ENCODE results near the gene CLTRN.
"Not testable (repeated sequence)": the region's sequence is repeated elsewhere in the genome, so short reads cannot be mapped to it uniquely, and the experiment has no call there.

CLTRN gene

DNA sequence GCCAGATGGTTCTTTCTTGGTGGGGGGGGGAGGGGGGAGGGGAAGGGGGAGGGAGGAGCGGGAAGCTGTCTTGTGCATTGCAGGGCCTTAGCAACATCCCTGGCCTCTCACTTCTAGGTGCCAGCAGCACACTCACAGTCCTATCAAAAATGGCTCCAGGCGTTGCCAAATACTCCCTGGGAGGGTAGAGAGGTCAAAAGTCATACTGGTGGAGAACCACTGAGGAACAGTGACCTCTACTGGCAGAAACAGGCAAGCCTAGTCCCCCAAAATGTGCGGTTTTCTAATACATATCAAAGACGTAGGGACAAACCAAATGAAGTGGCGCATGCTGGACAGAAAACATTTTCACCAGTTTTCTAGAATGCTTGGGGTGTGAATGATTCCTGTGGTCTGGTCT, 17.1 kb downstream of the CLTRN start:
- DNase-seq (ENCODE audit: low read depth in 2 of 2), result not testable (repeated sequence)

DNA sequence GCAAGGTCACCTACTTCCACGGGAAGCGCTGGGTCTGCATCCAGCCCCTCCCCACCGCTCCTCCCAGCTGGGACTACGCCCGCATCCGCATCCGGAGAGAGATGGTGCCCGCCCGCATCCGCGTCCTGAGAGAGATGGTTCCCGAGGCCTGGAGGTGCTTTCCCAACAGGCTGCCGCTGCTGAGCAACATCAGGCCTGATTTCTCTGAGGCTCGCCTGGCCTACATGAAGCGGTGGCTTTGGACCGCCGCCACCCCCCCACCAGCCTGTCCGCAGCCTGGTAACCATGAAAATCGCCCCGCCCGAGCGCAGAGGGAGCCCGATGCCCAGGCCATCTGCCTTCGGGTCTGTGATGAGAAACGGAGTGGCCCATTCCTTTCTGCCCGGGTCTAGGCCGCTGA, 18.1 kb downstream of the CLTRN start:
- no peak for DNase-seq (ENCODE audit: low read depth in 2 of 2)

- DNase-seq (ENCODE audit: low read depth in 2 of 2), result no peak
Observed at GRCh38 chrX:15646031-15646430, 18.6 kb downstream of the CLTRN start.

GRCh38 chrX:15645266-15645665, 19.3 kb downstream of the CLTRN start:
- no peak for DNase-seq (ENCODE audit: low read depth in 2 of 2)

DNA sequence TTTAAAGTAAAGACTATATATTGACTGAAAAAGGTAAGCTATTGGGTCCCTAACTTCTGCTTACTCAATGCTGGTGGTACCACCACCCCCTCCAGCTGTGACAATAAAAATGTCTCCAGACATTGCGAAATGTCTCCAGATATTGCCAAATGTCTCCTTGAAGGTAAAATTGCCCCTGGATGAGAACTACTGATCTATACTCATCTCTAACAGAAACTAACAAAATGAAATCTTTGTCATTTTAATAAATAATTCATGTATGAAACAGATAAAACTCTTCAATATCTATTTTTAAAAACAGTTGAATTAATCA, 20.1 kb downstream of the CLTRN start:
- no peak for DNase-seq (ENCODE audit: low read depth in 2 of 2)

DNA sequence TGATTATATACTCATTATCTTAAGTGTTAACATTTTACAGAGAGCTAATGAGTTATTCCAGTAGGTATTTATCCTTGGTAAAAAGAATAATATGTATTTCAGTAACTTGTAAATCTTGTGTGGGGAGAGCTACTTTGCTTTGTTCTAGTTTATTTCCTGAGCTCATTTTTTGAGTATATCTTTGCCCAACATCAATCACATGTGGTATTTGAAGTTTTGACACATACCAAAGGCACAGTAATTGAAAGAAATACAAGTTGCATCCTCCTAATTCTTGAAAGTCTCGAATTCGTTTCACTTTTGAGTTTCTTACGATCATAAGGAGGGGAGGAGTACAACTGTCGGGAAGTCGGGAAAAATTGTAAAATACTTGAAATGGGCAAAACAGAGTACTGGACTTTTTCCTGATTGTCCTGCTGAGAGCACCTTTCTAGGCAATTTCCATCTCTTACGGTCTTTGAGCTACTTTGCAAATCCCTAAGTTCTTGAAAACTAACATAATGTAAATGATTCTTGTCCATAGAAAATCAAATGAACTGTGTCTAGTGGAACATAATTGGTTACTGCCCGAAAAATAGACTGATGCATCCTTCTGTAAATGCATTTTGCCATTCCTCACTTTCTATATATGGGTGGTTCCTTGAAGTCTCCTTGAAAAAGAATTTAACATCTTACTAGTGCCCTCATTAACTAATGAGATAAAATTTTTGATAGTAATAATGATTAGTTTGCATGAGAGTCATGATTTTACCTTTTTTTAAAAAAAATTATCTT, 20.6 kb downstream of the CLTRN start:
- no peak for DNase-seq (ENCODE audit: low read depth in 2 of 2)

DNA sequence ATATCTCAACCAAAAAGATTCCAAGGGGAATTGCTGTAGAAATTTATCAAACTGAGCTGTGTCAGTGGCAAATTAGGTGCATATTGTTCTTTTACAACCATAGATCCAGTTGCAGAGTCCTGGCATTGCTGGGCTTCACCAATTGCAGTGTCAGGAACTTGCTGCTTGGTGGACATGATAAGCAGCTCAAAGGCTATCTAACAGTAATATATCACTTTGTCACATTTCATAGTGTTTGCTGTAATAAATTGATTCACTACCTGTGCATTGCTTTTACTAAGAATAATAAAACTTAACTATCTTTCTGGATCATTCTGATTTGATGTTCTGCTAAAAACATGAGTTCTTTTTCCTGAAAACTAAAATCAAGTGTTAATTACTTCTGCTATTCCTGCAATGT, 33.0 kb downstream of the CLTRN start:
- DNase-seq (ENCODE audit: low read depth in 2 of 2), result no peak

DNA sequence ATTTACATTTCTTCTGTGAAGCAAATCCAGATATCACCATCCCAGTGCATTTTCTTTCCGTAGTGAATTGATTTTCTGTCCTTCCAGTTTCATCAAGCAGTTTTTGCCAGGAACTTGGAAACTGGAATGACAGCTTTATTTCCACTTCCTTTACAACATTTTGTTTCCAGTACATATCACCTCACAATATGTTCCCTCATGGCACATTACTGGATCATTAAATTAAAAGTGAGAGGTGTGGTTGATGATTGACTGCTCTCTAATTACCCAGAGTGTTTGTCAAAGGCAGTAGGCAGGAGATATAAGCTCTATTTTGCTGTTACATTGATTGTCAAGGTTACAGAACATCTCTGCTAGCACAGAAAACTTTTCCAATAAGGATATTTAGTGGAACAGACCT, 41.6 kb downstream of the CLTRN start:
- DNase-seq (ENCODE audit: low read depth in 2 of 2), result no peak

DNA sequence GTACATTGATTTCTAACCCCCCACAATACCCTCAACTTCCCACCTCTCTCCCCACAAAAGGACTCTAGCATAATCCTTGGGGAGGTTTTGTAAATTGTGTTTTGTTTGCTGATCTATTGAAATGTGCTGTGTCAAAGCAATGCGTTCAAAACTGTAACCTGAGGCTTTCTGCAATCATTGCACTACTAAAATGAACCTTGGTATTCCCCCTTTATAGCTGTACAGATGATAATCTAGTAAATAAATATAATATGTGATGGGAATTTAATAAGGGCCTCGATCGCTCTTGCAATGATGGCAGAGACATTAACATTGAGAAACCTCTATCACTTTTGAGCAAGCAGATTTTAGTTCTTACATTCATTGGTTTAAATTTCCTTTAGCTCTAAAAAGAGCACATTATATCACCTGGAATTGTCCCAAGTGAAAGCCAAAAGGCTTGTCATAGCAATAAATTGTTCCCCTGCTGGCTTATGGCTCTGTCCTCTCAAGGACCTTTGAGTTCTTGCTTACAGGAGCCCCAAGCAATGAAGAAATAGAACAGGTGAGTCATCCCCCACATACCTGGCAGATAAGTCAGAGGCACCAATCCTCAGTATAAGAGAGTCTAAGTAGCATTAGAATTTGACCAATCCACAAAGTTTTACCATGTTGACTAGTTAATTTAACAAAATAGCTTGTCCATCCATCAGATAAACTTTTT, 45.4 kb downstream of the CLTRN start:
- DNase-seq (ENCODE audit: low read depth in 2 of 2), result no peak

DNA sequence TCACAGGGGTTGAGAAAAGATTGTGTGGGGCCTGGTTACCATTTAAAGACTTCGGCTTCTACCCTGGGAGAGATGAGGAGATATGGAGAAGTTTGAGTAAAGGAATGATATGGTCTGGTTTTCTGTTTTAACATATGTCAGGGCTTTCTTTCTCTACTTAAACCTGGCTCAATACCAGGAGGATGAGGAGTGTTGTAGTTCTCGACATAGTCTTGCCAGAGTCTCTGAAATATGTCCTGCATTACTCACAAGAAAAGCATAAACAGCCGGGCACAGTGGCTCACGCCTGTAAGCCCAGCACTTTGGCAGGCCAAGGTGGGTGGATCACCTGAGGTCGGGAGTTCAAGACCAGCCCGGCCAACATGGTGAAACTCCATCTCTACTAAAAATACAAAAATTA, 47.5 kb downstream of the CLTRN start:
- DNase-seq (ENCODE audit: low read depth in 2 of 2), result no peak

- no peak for DNase-seq (ENCODE audit: low read depth in 2 of 2)
Observed at GRCh38 chrX:15616531-15616930, 48.1 kb downstream of the CLTRN start.

DNA sequence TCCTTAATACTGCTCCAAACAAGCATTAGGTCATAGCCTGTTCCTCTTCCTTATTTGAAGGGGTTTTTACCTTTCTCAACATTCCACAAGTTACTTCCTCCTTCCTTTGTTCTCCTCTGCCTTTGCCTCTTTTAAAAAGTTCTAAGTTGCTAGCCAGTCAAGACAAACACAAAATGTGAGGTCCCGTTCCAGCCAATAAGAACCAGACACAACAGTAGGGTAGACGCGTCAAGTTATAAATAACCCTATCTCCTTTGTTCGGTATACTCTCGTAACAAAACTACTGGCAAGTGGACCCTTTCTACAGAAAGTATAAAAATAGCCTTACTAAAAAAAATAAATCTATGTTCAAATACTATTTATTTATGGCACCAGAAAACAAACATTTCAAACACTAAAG, 57.5 kb downstream of the CLTRN start:
- no peak for DNase-seq (ENCODE audit: low read depth in 2 of 2)

DNA sequence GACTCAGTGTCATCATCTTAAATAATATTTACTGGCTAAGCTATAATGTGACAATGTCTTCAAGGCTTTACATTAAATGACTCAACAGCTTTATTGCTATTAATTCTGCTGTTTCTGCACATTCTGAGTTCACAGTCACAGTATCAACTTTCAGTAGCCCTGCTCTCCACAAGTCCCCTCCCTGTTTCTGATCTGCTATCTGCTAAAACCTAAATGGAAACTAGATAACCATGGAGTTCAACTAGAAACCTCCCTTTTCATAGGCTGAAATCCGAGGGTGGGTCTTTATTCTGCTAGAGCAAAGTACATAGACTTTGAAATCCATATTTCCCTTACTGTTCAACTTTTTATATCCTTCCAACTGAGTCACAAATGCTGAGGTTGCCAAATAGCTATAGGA, 58.5 kb downstream of the CLTRN start:
- DNase-seq (ENCODE audit: low read depth in 2 of 2), result no peak

- DNase-seq (ENCODE audit: low read depth in 2 of 2), result no peak
Observed at GRCh38 chrX:15605226-15605625, 59.4 kb downstream of the CLTRN start.

DNA sequence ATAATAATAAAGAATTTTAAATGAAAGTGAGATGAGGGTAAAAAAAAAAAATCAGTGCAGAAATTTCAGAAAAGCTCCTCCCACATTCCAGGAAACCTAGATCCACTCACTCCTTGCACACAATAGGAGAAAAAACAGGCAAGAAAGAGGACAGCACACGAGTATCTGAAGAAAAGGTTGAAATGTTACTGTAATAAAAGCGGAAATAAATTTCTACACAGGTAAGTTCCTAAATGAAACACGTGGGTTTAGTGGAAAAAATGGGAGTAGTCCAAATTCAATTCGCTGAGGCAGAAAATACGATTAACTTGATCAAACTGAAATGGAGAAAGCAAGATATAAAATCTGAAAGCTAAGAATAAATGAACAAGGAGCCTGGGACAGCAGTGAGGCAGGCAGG, 61.8 kb downstream of the CLTRN start:
- no peak for DNase-seq (ENCODE audit: low read depth in 2 of 2)

DNA sequence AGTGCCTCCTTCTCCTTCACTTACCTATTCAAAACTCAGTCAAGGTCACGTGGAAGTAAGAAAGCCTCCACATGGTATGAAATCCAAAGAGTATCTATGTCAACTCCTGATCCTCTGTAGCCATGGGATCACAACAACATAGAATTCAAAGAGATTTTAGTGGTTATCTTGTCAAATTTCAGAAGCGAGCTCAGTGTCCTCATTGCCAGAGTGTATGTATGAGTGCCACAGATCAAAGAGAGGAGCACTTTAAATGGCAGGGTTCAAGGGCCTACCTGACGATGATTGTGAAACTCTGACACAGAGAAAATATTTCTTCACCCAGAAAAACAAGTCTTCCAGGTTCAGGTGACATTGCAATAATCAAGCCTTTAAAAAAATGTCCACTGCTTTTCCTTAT, 62.7 kb downstream of the CLTRN start:
- no peak for DNase-seq (ENCODE audit: low read depth in 2 of 2)

GRCh38 chrX:15600745-15601144, 63.9 kb downstream of the CLTRN start, which contains the start of gene ACE2:
Gene ACE2, minus strand, starts transcription at chrX:15600960. Its CDS starts 49 bp downstream, at chrX:15600911.
- no peak for DNase-seq (ENCODE audit: low read depth in 2 of 2)

DNA sequence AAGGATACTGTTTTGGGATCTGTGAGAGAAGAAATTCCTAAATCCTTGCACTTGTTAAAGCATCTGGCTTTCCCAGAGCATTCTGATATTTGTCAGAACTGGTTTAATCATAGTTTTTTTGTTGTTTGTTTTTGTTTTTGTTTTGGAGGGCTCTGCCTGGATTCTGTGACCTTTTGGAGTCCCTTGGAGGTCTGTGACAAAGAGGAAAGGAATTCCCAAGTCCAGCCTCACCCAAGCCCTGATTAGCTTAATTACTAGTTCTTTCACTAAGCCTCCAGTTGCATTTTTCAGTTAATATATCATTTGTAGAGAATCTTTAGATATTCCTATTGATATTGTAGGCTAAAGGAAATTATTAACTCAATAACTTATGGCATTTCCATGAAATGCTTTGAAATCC, 64.6 kb downstream of the CLTRN start:
- no peak for DNase-seq (ENCODE audit: low read depth in 2 of 2)

GRCh38 chrX:15599461-15599860, 65.1 kb downstream of the CLTRN start:
- no peak for DNase-seq (ENCODE audit: low read depth in 2 of 2)

GRCh38 chrX:15598026-15598425, 66.6 kb downstream of the CLTRN start:
- DNase-seq (ENCODE audit: low read depth in 2 of 2), result no peak

- DNase-seq (ENCODE audit: low read depth in 2 of 2), result no peak
Observed at GRCh38 chrX:15594371-15594770, 70.2 kb downstream of the CLTRN start.

DNA sequence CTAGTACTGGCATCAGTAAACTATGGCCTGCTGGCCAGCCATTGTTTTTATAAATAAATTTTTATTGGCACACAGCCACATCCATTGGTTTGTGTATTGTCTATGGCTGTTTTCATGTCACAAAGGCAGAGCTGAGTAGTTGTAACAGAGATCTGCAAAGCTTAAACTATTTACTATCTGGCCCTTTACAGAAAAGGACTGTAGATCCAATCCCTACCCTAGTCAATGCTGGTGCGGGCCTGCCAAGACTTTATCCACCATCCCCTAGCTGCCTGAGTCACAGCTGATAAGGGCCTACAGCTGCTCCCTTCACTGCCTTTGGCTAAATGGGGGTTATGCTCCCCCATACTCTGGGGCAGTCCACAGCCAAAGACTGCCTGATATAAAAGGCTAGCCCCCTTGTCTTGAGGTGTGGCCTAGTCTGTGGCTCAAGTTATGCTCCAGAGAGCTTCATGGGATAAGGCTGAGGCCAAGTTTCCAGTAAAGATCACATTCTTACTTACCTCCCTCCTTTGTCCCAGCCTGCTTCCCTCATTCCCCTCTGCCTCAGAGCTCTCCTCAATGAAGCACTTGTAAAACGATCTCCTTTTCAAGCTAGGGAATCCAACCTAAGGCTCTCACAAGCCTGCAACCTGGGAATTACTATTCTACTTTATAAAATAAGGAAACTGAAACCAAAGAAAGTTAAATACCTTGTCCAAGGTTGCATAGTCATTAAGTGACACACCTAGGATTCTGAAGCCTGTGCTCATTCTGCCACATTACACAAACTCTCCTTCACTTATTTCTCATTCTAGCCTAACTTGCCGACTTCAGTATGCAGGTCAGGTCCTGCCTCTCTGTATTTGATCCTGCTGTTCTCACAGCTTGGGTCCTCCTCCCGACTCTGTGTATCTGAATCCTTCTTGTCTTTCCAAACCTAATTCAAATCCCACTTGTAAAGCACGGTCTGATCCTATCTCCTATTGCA, 84.5 kb downstream of the CLTRN start:
- no peak for DNase-seq (ENCODE audit: low read depth in 2 of 2)
